ENCODE data around the gene CISH. TPM values are rescaled to one million over a fixed set of nuclear protein-coding genes. Genes with fewer than 3 reads are reported as not detected.

The CISH gene
- total RNA-seq, 4 donors from 2014 or later = 3.3 to 50.5 (median 20.3) TPM

- H3K36me3 ChIP-seq = no peaks in the 10 kb centered on the region
- H3K9me3 ChIP-seq = no peaks in the 10 kb centered on the region
- H3K27ac ChIP-seq = peak overlapping the region; percentile 96 to 98 (median 98)
- in situ Hi-C loops (cut with MboI; ENCODE audit: low sequenced_read_pairs in 4 of 4) = no loop called here
- H3K27me3 ChIP-seq = no peaks in the 10 kb centered on the region
- intact Hi-C loops (cut with DNase I; ENCODE audit: low total_unique reads) = no loop called here
- TF ChIP-seq POLR2A (IDR thresholded peaks at IDR 0.05) = no peak
- TF ChIP-seq, protein P1, sequence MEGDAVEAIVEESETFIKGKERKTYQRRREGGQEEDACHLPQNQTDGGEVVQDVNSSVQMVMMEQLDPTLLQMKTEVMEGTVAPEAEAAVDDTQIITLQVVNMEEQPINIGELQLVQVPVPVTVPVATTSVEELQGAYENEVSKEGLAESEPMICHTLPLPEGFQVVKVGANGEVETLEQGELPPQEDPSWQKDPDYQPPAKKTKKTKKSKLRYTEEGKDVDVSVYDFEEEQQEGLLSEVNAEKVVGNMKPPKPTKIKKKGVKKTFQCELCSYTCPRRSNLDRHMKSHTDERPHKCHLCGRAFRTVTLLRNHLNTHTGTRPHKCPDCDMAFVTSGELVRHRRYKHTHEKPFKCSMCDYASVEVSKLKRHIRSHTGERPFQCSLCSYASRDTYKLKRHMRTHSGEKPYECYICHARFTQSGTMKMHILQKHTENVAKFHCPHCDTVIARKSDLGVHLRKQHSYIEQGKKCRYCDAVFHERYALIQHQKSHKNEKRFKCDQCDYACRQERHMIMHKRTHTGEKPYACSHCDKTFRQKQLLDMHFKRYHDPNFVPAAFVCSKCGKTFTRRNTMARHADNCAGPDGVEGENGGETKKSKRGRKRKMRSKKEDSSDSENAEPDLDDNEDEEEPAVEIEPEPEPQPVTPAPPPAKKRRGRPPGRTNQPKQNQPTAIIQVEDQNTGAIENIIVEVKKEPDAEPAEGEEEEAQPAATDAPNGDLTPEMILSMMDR (IDR thresholded peaks at IDR 0.05 in 4 of 5, conservative IDR thresholded peaks at IDR 0.05 in 1 of 5) = no peak
- peaks cover 37 to 69% of the 10 kb centered on the region in 2 donors for H3K4me1 ChIP-seq
- no peak overlapping the region for H3K4me3 ChIP-seq
- no peak for ATAC-seq
- peak in 1 of 2 donors; percentile 54 for DNase-seq
These were observed 18.8 kb upstream of the CISH start for GRCh38 chr3:50630394-50630793.

- H3K4me3 ChIP-seq = no peak overlapping the region
- TF ChIP-seq, protein P1 (IDR thresholded peaks at IDR 0.05 in 4 of 5, conservative IDR thresholded peaks at IDR 0.05 in 1 of 5) = no peak
- no peak for TF ChIP-seq POLR2A (IDR thresholded peaks at IDR 0.05)
- in situ Hi-C loops (cut with MboI; ENCODE audit: low sequenced_read_pairs in 4 of 4) = loop anchor here in 1 of 4 donors (10.0 kb wide), 1 partner anchor 746 kb away; no protein-coding TSS in a partner anchor
- H3K36me3 ChIP-seq = no peaks in the 10 kb centered on the region
- ATAC-seq (no peak), DNase-seq (no peak)
- H3K27ac ChIP-seq = peak overlapping the region; percentile 96 to 98 (median 98)
- intact Hi-C loops (cut with DNase I; ENCODE audit: low total_unique reads) = no loop called here
- H3K9me3 ChIP-seq = no peaks in the 10 kb centered on the region
- H3K4me1 ChIP-seq = peaks cover 55 to 87% of the 10 kb centered on the region in 2 donors
- H3K27me3 ChIP-seq = no peaks in the 10 kb centered on the region
These were observed 17.0 kb upstream of the CISH start for GRCh38 chr3:50628601-50629000.

DNA sequence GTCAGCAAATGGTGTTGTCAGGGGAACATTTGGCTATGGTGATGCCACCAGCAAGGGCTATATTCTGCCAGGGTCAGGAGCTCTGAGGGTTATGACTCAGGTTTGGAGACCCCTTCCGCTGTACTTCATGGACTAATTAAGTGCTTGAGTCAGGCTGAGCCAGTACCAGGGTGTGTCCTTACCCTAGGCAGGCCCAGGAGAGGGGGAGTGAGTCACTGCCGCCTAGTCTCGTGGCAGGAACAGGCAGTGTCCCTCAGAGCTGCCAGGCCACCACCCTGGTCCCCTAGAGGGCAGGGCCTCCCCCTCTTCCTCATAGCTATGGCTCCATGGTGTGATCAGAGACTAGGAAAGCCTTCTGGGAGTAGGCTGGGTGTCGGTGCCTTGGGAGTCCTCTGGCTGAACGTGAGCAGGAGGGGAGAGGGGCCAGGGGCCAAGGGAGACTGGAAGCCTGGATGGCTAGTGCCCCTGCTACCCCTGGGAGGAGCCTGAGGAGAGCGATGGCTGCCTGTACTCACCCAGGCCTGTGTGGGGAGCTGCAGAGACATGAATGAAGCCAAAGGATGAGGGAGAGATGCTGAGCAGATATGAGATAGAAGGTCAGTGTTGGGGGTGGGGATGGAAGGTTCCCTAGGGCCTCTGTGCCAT lies 16.0 kb upstream of the CISH start:
- in situ Hi-C loops (cut with MboI; ENCODE audit: low sequenced_read_pairs in 4 of 4) = loop anchor here in 1 of 4 donors (10.0 kb wide), 1 partner anchor 747 kb away; no protein-coding TSS in a partner anchor
- intact Hi-C loops (cut with DNase I; ENCODE audit: low total_unique reads) = loop anchor here (1.0 kb wide), 2 partner anchors 25 to 43 kb away; no protein-coding TSS in a partner anchor
- Histone ChIP-seq H3K27me3 (no peaks in the 10 kb centered on the region), H3K27ac (peak overlapping the region; percentile 96 to 98 (median 98)), H3K9me3 (no peaks in the 10 kb centered on the region), H3K36me3 (no peaks in the 10 kb centered on the region), H3K4me1 (peaks cover 63 to 96% of the 10 kb centered on the region in 2 donors), H3K4me3 (peak overlapping the region in 2 of 4 donors; percentile 12 to 22)
- peak; percentile 66 to 76 for ATAC-seq
- TF ChIP-seq POLR2A (IDR thresholded peaks at IDR 0.05) = peak; percentile 54 to 74
- TF ChIP-seq, protein P1 (IDR thresholded peaks at IDR 0.05 in 4 of 5, conservative IDR thresholded peaks at IDR 0.05 in 1 of 5) = peak; percentile 54 to 64 (median 63)
- DNase-seq = peak; percentile 96 to 99

- Histone ChIP-seq H3K4me3 (peak overlapping the region in 1 of 4 donors; percentile 4), H3K27ac (peak overlapping the region; percentile 96 to 98 (median 98)), H3K36me3 (no peaks in the 10 kb centered on the region), H3K4me1 (peaks cover 57 to 95% of the 10 kb centered on the region in 2 donors), H3K27me3 (no peaks in the 10 kb centered on the region), H3K9me3 (no peaks in the 10 kb centered on the region)
- in situ Hi-C loops (cut with MboI; ENCODE audit: low sequenced_read_pairs in 4 of 4) (loop anchor here in 1 of 4 donors (10.0 kb wide), 1 partner anchor 748 kb away; no protein-coding TSS in a partner anchor), intact Hi-C loops (cut with DNase I; ENCODE audit: low total_unique reads) (no loop called here)
- ATAC-seq (no peak), DNase-seq (no peak)
- no peak for TF ChIP-seq POLR2A (IDR thresholded peaks at IDR 0.05)
- TF ChIP-seq, protein P1 (IDR thresholded peaks at IDR 0.05 in 4 of 5, conservative IDR thresholded peaks at IDR 0.05 in 1 of 5) = no peak
These were observed 14.8 kb upstream of the CISH start for GRCh38 chr3:50626401-50626800.
